ENCODE data around the gene IRS2.
"Not testable (repeated sequence)": the region's sequence is repeated elsewhere in the genome, so short reads cannot be mapped to it uniquely, and the experiment has no call there.

DNA sequence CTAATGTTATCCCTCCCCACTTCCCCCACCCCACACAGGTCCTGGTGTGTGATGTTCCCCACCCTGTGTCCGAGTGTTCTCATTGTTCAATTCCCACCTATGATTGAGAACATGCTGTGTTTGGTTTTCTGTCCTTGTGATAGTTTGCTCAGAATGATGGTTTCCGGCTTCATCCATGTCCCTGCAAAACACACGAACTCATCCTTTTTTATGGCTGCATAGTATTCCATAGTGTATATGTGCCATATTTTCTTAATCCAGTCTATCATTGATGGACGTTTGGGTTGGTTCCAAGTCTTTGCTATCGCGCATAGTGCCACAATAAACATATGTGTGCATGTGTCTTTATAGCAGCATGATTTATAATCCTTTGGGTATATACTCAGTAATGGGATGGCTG is 36.8 kb upstream of the IRS2 start:
- TF ChIP-seq, protein P1, sequence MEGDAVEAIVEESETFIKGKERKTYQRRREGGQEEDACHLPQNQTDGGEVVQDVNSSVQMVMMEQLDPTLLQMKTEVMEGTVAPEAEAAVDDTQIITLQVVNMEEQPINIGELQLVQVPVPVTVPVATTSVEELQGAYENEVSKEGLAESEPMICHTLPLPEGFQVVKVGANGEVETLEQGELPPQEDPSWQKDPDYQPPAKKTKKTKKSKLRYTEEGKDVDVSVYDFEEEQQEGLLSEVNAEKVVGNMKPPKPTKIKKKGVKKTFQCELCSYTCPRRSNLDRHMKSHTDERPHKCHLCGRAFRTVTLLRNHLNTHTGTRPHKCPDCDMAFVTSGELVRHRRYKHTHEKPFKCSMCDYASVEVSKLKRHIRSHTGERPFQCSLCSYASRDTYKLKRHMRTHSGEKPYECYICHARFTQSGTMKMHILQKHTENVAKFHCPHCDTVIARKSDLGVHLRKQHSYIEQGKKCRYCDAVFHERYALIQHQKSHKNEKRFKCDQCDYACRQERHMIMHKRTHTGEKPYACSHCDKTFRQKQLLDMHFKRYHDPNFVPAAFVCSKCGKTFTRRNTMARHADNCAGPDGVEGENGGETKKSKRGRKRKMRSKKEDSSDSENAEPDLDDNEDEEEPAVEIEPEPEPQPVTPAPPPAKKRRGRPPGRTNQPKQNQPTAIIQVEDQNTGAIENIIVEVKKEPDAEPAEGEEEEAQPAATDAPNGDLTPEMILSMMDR (optimal IDR thresholded peaks at IDR 0.05 in 1 of 3, IDR thresholded peaks at IDR 0.05 in 1 of 3, conservative IDR thresholded peaks at IDR 0.05 in 1 of 3; ENCODE audit: extremely low read depth in 1 of 3, insufficient read depth in 2 of 3, low read length in 3 of 3): not testable (repeated sequence)
- not testable (repeated sequence) for TF ChIP-seq EZH2 (IDR thresholded peaks at IDR 0.05; ENCODE audit: low read length)
